Measurements from ENCODE around the gene CASP5. TPM values are rescaled to one million over a fixed set of nuclear protein-coding genes. Genes with fewer than 3 reads are reported as not detected.
"Not testable (repeated sequence)": the region's sequence is repeated elsewhere in the genome, so short reads cannot be mapped to it uniquely, and the experiment has no call there.

The CASP5 gene
- total RNA-seq, 1 donor from 2014 or later, result not detected

GRCh38 chr11:105042178-105042577 lies 19.2 kb upstream of the CASP5 start:
- no peak for DNase-seq (ENCODE audit: low spot score)
- TF ChIP-seq EZH2phosphoT487 (IDR thresholded peaks at IDR 0.05), result no peak
- no peak for TF ChIP-seq CTCF (IDR thresholded peaks at IDR 0.05)
- no peak for TF ChIP-seq EZH2 (IDR thresholded peaks at IDR 0.05)
- no peaks in the 10 kb centered on the region for H3K9me3 Mint-ChIP-seq

DNA sequence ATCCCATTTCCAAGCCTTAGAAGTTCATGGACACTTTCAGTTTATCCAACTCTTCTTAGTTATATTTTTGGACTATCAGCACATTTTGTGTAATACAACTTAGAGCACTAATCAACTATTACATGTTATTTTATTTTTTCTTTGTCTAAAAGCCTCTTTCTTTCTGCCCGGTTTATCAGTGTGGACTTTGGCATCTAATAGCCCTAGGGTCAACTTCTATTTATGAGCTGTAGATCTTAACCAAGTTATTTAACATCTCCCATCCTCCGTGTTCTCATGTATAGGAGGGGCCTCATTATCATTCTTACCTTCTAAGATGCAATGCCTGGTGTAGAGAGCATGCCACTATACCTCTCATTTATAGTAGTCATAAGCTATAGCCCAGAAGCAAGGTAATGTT lies 17.7 kb upstream of the CASP5 start:
- H3K4me2 ChIP-seq, result no peak overlapping the region
- Mint-ChIP-seq H3K27ac (no peak overlapping the region), H3K9me3 (no peaks in the 10 kb centered on the region), H3K4me3 (no peak overlapping the region), H3K36me3 (no peaks in the 10 kb centered on the region), H3K4me1 (no peaks in the 10 kb centered on the region), H3K27me3 (ENCODE audit: insufficient read depth, low read depth) (no peaks in the 10 kb centered on the region)
- no peaks in the 10 kb centered on the region for H3K9me3 ChIP-seq (ENCODE audit: low read depth)
- no peaks in the 10 kb centered on the region for H3K36me3 ChIP-seq
- H3K79me2 ChIP-seq (ENCODE audit: low read depth), result no peaks in the 10 kb centered on the region
- H3K9ac ChIP-seq, result no peak overlapping the region
- DNase-seq (ENCODE audit: low spot score), result no peak
- H2AFZ ChIP-seq (replicated peaks), result no peak overlapping the region
- no peak overlapping the region for H3K27ac ChIP-seq
- TF ChIP-seq CTCF (IDR thresholded peaks at IDR 0.05), result no peak
- TF ChIP-seq EZH2 (IDR thresholded peaks at IDR 0.05), result no peak
- no peak for TF ChIP-seq EZH2phosphoT487 (IDR thresholded peaks at IDR 0.05)
- H3K4me1 ChIP-seq, result no peaks in the 10 kb centered on the region
- no peaks in the 10 kb centered on the region for H4K20me1 ChIP-seq (ENCODE audit: low read depth)
- no peaks in the 10 kb centered on the region for H3F3A ChIP-seq (ENCODE audit: low read depth)
- H3K27me3 ChIP-seq, result no peaks in the 10 kb centered on the region
- H3K4me3 ChIP-seq, result no peak overlapping the region

More at GRCh38 chr11:105042178-105042577, 19.2 kb upstream of the CASP5 start:
- Histone ChIP-seq H2AFZ (replicated peaks) (no peak overlapping the region), H3K4me3 (no peak overlapping the region), H4K20me1 (ENCODE audit: low read depth) (no peaks in the 10 kb centered on the region), H3K27me3 (no peaks in the 10 kb centered on the region), H3K79me2 (ENCODE audit: low read depth) (no peaks in the 10 kb centered on the region), H3K36me3 (no peaks in the 10 kb centered on the region), H3K4me1 (no peaks in the 10 kb centered on the region), H3K27ac (no peak overlapping the region), H3F3A (ENCODE audit: low read depth) (no peaks in the 10 kb centered on the region), H3K4me2 (no peak overlapping the region), H3K9ac (no peak overlapping the region), H3K9me3 (ENCODE audit: low read depth) (no peaks in the 10 kb centered on the region)
- Mint-ChIP-seq H3K36me3 (no peaks in the 10 kb centered on the region), H3K27ac (no peak overlapping the region), H3K27me3 (ENCODE audit: insufficient read depth, low read depth) (no peaks in the 10 kb centered on the region), H3K4me3 (no peak overlapping the region), H3K4me1 (no peaks in the 10 kb centered on the region)

GRCh38 chr11:105034813-105035620 lies 12.0 kb upstream of the CASP5 start, which contains the start of gene CASP1:
TSS of gene CASP1 (minus strand) at chr11:105035144. CDS start at chr11:105035113, 31 bp downstream.
- Histone ChIP-seq H3F3A (ENCODE audit: low read depth) (no peaks in the 10 kb centered on the region), H3K27me3 (no peaks in the 10 kb centered on the region), H4K20me1 (ENCODE audit: low read depth) (no peaks in the 10 kb centered on the region), H3K9me3 (ENCODE audit: low read depth) (no peaks in the 10 kb centered on the region), H3K36me3 (no peaks in the 10 kb centered on the region), H3K4me2 (no peak within 1 kb of the TSS), H3K79me2 (ENCODE audit: low read depth) (no peaks in the 10 kb centered on the region), H2AFZ (replicated peaks) (no peak within 1 kb of the TSS), H3K9ac (no peak within 1 kb of the TSS), H3K4me1 (no peaks in the 10 kb centered on the region), H3K4me3 (no peak within 1 kb of the TSS), H3K27ac (no peak within 1 kb of the TSS)
- DNase-seq (ENCODE audit: low spot score), result no peak
- Mint-ChIP-seq H3K27ac (no peak within 1 kb of the TSS), H3K36me3 (no peaks in the 10 kb centered on the region), H3K27me3 (ENCODE audit: insufficient read depth, low read depth) (no peaks in the 10 kb centered on the region), H3K4me3 (no peak within 1 kb of the TSS), H3K4me1 (no peaks in the 10 kb centered on the region), H3K9me3 (no peaks in the 10 kb centered on the region)
- no peak for TF ChIP-seq EZH2 (IDR thresholded peaks at IDR 0.05)
- no peak for TF ChIP-seq EZH2phosphoT487 (IDR thresholded peaks at IDR 0.05)
- TF ChIP-seq CTCF (IDR thresholded peaks at IDR 0.05), result no peak

- not testable (repeated sequence) for H3K9ac ChIP-seq; H3K4me3 ChIP-seq; H3K27me3 ChIP-seq; H3K79me2 ChIP-seq (ENCODE audit: low read depth); H3K27ac Mint-ChIP-seq; H4K20me1 ChIP-seq (ENCODE audit: low read depth); H2AFZ ChIP-seq (replicated peaks); H3K9me3 Mint-ChIP-seq; H3F3A ChIP-seq (ENCODE audit: low read depth); H3K4me1 Mint-ChIP-seq; H3K4me2 ChIP-seq; H3K27ac ChIP-seq; H3K36me3 Mint-ChIP-seq; H3K4me1 ChIP-seq; DNase-seq (ENCODE audit: low spot score); H3K27me3 Mint-ChIP-seq (ENCODE audit: insufficient read depth, low read depth); H3K9me3 ChIP-seq (ENCODE audit: low read depth); H3K36me3 ChIP-seq; H3K4me3 Mint-ChIP-seq
These were observed 11.4 kb upstream of the CASP5 start for GRCh38 chr11:105034388-105034787.
